ENCODE measurements around the gene C19orf73.

- TF ChIP-seq CTCF (IDR thresholded peaks at IDR 0.05), result no peak
- TF ChIP-seq POLR2A (IDR thresholded peaks at IDR 0.05), result no peak
Observed at GRCh38 chr19:49142866-49143335, 24.0 kb upstream of the C19orf73 start.

Data from lower leg skin (tissue), 3 donors.